SK-N-SH treated with all-trans-retinoic acid at 6 μM for 48 hours (cell line): ENCODE data around the gene PIWIL1.

Source experiments
- ARNTL ChIP-seq: fragments of 450-650 bp; formaldehyde crosslinking; IDR thresholded peaks from 2 replicates; pipeline ENCODE4 v1.5.0; 2020; ENCODE audit warnings: low read depth, mild to moderate bottlenecking, moderate library complexity, borderline replicate concordance
- BACH2 ChIP-seq: fragments of 250-450 bp; sonication (Bioruptor Pico); IDR thresholded peaks from 2 replicates; pipeline ENCODE4 v1.9.0; 2021; ENCODE audit warnings: mild to moderate bottlenecking, borderline replicate concordance
- CSRNP3 ChIP-seq: fragments of 250-450 bp; sonication (Bioruptor Pico); IDR thresholded peaks from 2 replicates; pipeline ENCODE4 v1.5.1; 2021; ENCODE audit warnings: mild to moderate bottlenecking, moderate library complexity
- GLIS3 ChIP-seq: fragments of 250-450 bp; sonication (Bioruptor Pico); IDR thresholded peaks from 2 replicates; pipeline ENCODE4 v1.5.0; 2020; ENCODE audit warnings: mild to moderate bottlenecking, moderate library complexity
- ISL1 ChIP-seq: fragments of 250-450 bp; sonication (Bioruptor Pico); IDR thresholded peaks from 2 replicates; pipeline ENCODE4 v2.1.2; 2022; ENCODE audit warnings: mild to moderate bottlenecking, moderate library complexity
- PATZ1 ChIP-seq: fragments of 250-450 bp; sonication (Bioruptor Pico); IDR thresholded peaks from 2 replicates; pipeline ENCODE4 v1.8.0; 2020; ENCODE audit warnings: mild to moderate bottlenecking, moderate library complexity, borderline replicate concordance
- PPARA ChIP-seq: fragments of 250-450 bp; sonication (Bioruptor Pico); IDR thresholded peaks from 2 replicates; pipeline ENCODE4 v1.5.0; 2020; ENCODE audit warnings: mild to moderate bottlenecking, borderline replicate concordance
- RARB ChIP-seq: fragments of 250-450 bp; sonication (Bioruptor Pico); IDR thresholded peaks from 2 replicates; pipeline ENCODE4 v1.8.0; 2021; ENCODE audit warnings: mild to moderate bottlenecking, moderate library complexity
- ZFP30 ChIP-seq: fragments of 450-650 bp; formaldehyde crosslinking; IDR thresholded peaks from 2 replicates; pipeline ENCODE4 v1.5.0; 2022; ENCODE audit warnings: mild to moderate bottlenecking, moderate library complexity
- ZNF8 ChIP-seq: fragments of 450-650 bp; formaldehyde crosslinking; IDR thresholded peaks from 2 replicates; pipeline ENCODE4 v1.5.0; 2020; ENCODE audit warnings: mild to moderate bottlenecking, moderate library complexity

- TF ChIP-seq PPARA (CRISPR knock-in tag): no peak
- TF ChIP-seq ISL1 (CRISPR knock-in tag): no peak
- TF ChIP-seq PATZ1 (CRISPR knock-in tag): no peak
- no peak for TF ChIP-seq BACH2 (CRISPR knock-in tag)
- TF ChIP-seq ARNTL (CRISPR knock-in tag): no peak
- no peak for TF ChIP-seq ZNF8
- no peak for TF ChIP-seq GLIS3 (CRISPR knock-in tag)
- TF ChIP-seq ZFP30 (CRISPR knock-in tag): no peak
- no peak for TF ChIP-seq RARB (CRISPR knock-in tag)
- TF ChIP-seq CSRNP3 (CRISPR knock-in tag): no peak
Measured at GRCh38 chr12:130320536-130320935, 17.2 kb upstream of the PIWIL1 start.
